ENCODE measurements around the gene PCDH11Y.
"Not testable (repeated sequence)": the region's sequence is repeated elsewhere in the genome, so short reads cannot be mapped to it uniquely, and the experiment has no call there.

Gene PCDH11Y

GRCh38 chrY:5000057-5000456, at the start of gene PCDH11Y:
Gene PCDH11Y (plus strand): TSS chrY:5000296. CDS start chrY:5057100, 56,804 bp downstream.
- not testable (repeated sequence) for DNase-seq

- DNase-seq: not testable (repeated sequence)
Measured at GRCh38 chrY:4967894-4968293, 32.2 kb upstream of the PCDH11Y start.

- DNase-seq: not testable (repeated sequence)
Measured at GRCh38 chrY:4991743-4992400, 8.2 kb upstream of the PCDH11Y start.

- DNase-seq: not testable (repeated sequence)
Measured at GRCh38 chrY:4994892-4995291, 5.2 kb upstream of the PCDH11Y start.

GRCh38 chrY:5002476-5003184, 2.5 kb downstream of the PCDH11Y start:
- not testable (repeated sequence) for DNase-seq

GRCh38 chrY:5038972-5039523, 39.0 kb downstream of the PCDH11Y start:
- DNase-seq: not testable (repeated sequence)

GRCh38 chrY:5083017-5083416, 82.9 kb downstream of the PCDH11Y start:
- not testable (repeated sequence) for DNase-seq

GRCh38 chrY:5182998-5183397, 182.9 kb downstream of the PCDH11Y start:
- DNase-seq: not testable (repeated sequence)

GRCh38 chrY:5215116-5215515, 215.0 kb downstream of the PCDH11Y start:
- not testable (repeated sequence) for DNase-seq

GRCh38 chrY:5324931-5325330, 324.8 kb downstream of the PCDH11Y start:
- DNase-seq: not testable (repeated sequence)

- not testable (repeated sequence) for DNase-seq
Measured at GRCh38 chrY:5342220-5342619, 342.1 kb downstream of the PCDH11Y start.

- DNase-seq: not testable (repeated sequence)
Measured at GRCh38 chrY:5543705-5544104, 543.6 kb downstream of the PCDH11Y start.

GRCh38 chrY:5638589-5638988, 638.5 kb downstream of the PCDH11Y start:
- DNase-seq: not testable (repeated sequence)

GRCh38 chrY:5679265-5679664, 679.2 kb downstream of the PCDH11Y start:
- DNase-seq: not testable (repeated sequence)

- DNase-seq: not testable (repeated sequence)
Measured at GRCh38 chrY:5708727-5709126, 708.6 kb downstream of the PCDH11Y start.

GRCh38 chrY:5709788-5710381, 709.8 kb downstream of the PCDH11Y start:
- not testable (repeated sequence) for DNase-seq

GRCh38 chrY:5761403-5761802, 761.3 kb downstream of the PCDH11Y start:
- DNase-seq: not testable (repeated sequence)

GRCh38 chrY:5776485-5776884, 776.4 kb downstream of the PCDH11Y start:
- DNase-seq: not testable (repeated sequence)
